NCI-H1092 (cell line): ENCODE measurements around the gene OSBPL2.

Source experiments
- DNase-seq: peaks from one replicate; lab custom pipeline; 2025; lab: John Stamatoyannopoulos, UW

Gene OSBPL2

DNA sequence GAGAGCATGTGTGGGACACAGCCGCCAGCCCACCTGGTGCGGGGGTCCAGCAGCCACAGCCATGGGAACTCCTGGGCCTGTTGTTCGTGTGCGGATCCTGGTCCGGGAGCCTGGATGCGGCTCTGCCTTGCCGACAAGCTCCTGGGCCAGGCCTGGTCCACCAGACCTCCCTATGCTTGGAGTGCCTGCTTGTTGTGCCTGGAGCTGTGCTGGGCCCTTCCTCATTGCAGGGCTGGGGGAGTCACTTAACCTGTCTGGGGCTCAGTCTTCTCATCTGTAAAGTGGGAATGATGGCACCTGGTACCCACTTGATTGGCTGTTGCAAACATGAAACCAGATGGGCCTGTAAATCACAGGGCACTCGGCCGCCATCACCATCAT lies 2.6 kb upstream of the OSBPL2 start:
- DNase-seq, result no peak

DNA sequence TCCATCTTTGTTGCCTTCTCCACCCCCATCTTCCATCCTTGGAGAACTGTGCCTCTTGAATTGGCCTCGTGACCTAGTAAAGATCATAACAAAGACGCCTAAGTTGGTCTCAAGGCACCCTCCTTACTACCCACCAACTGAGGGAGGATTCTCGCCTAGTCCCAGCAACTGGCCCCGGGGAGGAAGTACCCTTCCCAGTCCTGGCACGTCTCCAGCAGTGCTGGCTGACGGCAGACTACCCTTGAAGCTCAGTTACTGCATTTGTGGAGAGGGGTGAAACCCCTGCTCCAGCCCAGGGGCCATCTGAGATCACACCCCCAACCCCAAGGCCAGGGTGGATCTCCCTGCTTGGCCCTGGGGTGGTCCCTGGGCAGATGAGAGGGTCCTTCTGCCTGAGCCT lies 2.1 kb upstream of the OSBPL2 start:
- no peak for DNase-seq

DNA sequence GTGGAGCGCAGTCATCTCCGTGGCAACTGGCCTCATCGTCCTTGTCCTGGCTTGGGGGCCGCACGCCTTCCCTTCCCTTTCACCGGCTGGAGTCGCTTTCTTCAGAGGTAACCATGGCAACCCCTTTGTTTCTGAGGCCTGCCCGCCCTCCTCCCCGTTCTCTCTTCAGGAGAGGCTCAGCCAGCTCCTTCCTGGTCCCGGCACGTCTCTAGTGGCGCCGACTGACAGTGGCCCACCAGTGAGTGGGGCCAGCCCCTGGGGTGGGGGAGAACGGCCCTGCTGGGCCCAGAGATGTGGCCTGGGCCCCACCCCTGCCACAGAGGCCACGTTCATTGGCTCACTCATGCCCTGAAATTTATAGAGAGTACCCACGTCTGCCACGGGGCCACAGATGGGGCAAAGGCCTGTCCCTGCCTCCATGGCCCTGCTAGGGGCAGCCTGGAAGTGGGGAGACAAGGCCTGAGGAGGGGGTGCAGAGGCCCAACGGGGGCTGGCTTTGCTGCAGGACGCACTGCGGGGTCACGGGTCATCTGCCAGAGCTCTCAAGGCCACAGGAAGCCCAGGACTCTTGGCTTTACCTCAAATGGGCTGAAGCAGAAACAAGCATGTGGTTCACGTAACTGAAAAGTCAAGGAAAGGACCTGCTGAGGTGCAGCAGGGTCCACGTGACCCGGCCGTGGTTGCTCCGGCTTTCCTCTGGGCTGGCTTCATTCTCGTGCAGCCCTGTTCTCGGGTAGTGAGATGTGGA lies 1.4 kb upstream of the OSBPL2 start:
- peak; percentile 50 for DNase-seq

DNA sequence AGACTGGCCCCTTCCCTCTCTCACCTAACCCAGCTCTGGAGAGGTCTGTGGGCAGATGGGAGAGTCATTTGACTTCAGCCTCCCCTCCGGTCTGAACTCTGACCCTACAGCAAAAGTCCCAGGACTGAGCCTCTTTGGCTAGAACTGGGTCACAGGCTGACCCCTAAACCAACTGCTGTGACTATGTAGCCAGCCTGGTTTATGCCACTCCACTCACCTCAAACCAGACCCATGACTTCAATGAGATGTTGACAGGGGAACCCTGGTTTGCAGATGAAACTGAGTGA lies 864 bp upstream of the OSBPL2 start:
- DNase-seq, result no peak

DNA sequence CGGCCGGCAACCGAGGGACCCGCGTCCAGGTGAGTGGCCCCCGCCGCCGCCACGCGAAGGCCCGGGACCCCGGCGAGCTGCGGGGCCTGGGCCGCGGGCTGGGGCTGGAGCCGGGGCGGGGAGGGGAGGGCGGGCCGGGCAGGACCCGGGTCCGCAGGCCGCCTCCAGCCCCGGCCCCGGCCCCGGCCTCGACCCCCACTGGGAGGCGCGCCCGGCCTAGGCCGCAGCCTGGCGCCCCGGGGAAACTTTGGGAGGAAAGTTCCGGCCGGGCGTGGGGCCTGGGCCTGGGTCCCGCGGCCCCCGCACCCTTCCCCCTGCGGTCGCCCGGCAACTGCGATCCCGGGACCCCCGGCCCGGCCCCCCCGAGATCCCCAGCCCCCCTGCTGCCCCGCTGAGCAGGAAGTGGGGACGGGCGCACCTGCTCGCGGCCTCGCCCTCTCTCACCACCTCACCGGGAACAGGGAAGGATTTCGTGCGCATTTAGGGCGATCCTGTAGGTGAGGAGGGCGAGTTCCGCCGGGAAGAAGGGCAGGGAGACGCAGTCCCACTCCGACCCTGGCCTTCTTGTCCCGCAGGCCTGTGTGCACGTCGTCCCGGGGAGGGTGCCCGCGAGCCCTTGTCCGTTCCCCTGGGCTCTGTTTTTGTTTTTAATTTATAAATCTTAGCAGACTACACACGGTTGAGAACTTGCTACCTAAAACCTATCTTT lies 402 bp downstream of the OSBPL2 start:
- no peak for DNase-seq

DNA sequence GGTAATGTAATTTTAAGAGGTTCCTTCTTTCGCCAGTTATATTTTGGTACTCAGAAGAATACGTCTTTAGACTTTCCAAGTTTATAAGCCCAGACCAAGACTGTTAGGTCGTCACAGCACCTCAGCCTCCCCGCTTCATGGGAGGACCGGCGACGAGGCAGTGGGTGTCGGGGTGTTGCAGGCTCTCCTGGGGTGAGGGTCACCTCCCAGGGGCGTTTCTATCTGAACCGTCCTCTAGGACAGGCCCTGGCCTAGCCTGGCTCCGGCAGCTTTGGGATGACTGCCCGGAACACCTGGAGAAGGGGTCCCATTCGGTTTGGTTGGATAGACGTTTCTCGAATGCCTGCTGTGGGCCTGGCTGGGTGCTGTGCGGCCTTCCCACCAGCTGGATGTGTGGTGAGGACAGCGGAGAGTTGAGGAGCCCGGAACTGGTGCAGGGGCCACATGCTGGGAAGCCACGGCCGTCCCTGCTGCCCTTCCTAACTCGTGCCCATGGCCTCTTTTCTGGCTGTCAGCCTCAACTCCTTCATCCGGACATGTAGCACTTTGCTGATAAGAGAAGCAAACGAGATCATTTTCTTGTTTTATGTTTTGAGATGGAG lies 1.1 kb downstream of the OSBPL2 start:
- no peak for DNase-seq

DNA sequence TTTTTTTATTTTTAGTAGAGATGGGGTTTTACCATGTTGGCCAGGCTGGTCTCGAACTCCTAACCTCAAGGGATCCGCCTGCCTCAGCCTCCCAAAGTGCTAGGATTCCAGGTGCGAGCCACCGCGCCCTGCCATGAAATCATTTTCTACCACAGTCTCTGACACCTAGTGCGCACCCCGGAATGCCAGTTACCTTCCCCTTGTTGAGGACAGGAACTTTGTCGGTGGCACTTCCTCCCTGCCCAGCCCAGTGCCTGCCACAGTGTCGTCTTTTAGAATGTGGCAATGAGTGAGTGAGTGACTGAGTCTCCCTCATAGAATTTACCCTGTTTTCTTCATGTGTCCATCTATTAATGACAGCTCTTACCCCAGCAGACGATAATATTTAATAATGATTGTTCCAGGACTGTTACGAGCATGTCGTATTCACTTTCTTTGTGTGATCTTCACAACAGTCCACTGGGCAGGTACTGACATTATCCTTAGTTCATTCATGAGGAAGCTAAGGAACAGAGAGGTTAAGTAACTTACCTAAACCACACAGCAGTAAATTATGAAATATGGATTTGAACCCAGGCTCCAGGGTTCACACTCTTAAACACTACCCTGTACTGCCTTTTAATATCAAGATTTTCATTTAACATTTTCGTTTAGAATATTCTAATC lies 1.8 kb downstream of the OSBPL2 start:
- DNase-seq, result no peak

DNA sequence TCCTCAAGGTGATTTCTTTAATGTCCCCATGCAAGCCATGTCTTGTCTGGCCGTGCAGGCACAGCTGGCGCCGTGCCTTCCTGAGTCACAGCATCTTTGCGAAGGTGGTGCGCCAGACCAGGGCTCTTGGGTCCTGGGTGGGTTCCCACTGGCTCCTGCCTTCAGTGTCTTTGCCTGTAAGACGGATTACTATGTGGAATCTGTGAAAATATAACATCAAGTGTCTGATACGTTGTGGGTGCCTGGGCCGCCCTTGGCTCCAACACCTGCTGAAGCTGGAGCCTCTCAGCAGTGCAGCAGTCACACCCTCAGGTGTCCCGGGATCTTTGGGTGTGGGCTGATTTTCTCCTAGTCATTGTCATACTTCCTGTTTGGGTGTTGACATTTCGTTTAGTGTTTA lies 3.2 kb downstream of the OSBPL2 start:
- DNase-seq, result no peak

DNA sequence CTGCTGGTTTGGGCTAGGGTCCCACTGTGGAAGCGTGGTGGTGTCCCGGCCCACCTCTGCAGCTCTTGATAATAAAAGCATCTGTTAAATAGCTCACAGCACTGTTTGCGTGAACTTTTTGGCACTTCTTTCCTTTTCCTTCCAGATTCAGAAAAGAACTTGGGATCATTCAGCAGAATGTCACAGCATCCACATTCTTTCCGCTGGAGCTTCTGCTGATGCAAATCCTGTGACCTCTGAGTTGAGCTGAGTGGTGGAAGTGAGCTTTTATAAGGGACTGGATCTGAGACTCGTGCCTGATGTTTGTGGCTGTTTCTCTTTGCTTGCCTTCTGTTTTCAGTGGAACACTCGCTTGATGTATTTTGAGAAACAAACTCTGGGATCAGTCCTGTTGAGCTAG lies 3.9 kb downstream of the OSBPL2 start:
- DNase-seq, result no peak

DNA sequence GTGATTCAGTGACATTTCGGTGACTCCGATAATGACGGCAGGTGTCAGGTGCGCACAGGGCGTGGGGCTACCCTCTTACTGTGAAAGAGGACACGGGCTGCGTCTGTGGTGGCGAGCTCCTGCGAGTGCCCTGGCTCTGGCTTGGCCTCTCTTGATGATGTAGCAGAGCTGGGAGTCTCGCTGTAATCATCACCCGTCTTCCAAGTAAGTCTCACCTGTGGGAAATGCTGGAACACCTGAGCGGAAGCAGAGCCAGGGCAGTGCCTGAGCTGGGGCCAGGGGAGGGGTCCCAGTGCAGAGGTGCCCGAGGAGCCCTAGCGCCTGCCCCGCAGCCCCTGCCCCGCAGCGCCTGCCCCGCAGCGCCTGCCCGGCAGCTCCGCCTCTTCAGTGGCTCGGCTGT lies 4.8 kb downstream of the OSBPL2 start:
- DNase-seq, result no peak

DNA sequence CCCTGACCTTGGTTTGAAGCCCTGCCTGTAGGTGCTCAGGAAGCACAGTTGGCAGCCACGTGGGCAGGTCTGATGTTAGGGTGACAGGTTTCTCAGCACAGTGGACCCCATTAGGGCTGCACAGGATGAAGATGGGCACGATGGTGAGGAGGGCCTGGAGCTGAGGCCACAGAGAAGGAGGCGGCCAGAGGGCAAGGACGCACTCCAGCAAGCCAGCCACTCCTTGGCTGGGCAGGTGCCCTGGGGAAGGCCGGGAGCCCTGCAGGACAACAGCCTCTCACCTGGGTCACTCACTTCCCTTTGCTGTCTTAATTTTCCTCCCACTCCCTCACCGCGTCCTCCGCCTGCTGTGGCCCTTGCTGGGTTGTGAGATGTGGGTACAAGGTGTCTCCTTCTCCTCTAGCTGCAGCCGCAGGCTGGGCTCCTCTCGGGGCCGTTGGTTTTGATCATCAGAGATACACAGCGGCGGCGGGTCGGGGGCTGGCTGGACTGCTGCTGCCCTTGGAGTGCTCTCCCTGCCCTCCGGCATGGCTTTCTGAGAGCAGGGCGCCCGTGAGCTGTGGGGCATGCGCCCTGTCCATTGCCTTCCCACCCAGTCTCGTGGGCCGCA lies 5.7 kb downstream of the OSBPL2 start:
- no peak for DNase-seq

DNA sequence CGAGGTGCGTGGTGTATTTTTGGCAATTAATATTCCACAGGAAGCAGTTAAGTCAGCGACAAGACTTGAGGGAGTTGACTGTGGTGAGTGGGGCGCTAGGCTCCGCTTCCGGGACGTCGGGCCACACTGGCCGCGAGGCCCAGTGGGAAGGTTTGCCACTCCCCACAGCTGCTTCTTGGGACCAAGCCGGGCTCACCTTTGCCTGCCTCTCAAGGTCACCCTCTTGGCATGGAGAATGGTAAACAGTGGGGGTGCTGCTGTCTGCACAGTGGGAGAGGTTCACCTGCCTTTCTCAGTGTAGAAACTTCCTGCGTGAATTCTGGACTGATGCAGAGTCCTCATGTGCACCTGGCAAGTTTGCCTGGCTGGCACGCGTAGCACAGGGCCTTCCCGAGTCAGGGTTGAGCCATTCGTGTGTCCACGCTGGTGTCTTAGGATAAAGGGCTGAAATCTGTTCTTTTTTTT lies 6.4 kb downstream of the OSBPL2 start:
- DNase-seq, result no peak

DNA sequence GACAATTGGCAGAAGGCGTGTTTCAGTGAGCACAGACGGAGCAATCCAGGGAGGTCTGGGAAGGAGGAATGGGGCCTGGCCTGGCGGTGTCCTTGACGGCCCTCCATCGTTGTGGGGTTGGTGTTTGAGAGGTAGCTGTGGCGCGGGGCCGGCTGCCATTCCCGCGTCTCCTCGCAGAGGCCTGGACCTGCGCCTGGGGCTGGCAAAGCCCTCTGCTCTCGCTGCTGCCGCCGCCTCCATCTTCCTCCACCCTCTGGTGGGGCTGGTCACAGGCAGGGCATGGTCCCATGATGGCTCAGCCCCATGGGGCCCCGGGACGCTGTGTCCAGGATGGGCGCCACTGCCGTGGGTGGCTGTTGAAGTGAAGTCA lies 7.6 kb downstream of the OSBPL2 start:
- DNase-seq, result no peak

DNA sequence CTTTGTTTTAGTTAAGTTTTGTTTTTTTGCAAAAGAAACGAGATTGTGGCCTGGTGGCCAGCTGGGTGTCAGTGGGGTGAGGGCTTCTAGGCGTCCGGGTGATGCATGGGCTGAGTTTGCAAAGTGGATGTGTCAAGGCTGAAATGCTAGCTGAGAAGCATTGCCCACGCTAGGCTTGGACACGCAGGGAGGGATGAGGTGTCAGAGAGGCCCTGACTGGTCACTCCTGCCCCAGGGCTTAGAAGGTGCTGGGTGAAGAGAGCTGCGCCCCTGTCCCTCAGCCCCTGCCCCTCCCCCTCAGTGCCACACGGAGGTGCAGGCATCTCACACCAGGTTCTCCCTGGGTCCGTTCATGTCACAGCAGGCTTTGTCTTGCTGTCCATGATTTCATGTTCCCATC lies 8.1 kb downstream of the OSBPL2 start:
- no peak for DNase-seq

DNA sequence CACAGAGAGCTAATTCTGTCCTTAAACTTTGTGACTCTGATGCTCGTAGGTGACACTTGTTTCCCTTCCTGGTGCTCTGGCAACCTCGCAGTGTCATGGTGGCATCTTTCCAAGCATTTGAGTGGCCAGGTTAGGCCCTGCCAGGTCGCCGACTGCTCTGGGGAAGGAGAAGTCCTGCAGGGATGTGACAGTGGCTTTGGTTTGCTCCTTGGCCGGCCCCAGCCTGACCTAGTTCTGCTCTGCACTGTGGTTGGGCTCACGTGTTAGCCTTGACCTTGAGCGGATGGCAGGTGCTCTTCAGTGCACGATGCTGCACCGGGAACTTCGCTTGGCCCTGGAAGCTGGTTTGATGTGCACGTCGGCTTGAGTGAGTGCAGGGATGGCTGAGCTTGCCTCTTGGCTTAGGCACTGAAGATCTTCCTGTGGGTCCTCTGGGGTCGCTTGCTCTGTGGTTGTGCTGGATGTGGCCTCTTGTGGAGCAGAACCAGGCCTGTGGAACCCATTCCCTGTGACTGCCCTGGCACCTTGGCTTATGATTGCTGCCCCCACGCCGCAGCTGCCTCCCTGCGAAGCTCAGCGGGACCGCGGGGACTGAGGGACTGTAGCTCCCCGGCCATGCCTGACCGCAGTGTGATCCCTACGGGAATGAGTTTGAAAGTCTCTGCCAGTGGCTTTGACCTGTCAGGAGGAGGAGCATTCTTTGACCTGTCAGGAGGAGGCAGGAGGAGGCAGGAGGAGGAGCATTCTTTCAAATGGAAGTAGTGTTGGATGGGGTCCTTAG lies 8.7 kb downstream of the OSBPL2 start:
- no peak for DNase-seq

DNA sequence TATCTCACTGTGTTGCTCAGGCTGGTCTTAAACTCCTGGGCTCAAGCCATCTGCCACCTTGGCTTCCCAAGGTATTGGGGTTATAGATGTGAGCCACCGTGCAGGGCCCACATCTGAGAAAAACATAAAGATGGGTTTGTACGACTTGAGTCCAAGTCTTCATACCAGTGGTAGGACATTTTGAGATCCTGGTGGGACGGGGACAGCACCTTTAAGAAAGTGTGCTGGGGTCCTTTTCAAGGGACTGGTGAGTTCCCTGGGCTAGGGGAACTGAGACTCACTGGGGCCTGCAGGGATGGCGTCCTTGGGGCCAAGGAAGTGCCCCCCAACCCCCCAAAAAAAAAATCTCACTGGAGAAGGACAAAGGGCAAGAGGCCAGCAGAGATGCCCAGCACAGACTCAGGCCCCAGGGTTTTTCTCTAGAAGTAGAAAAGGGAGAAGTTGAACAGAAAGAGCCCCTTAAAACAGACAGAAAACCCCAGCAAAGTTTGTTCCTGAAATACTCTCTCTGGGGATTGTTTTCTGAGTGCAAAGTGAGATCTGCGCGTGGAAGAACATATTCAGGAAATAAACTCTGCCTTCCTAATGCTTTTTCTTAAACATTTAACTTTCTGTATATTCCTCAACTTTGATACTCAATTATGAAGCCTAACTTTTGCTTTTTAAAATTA lies 10.7 kb downstream of the OSBPL2 start:
- no peak for DNase-seq

DNA sequence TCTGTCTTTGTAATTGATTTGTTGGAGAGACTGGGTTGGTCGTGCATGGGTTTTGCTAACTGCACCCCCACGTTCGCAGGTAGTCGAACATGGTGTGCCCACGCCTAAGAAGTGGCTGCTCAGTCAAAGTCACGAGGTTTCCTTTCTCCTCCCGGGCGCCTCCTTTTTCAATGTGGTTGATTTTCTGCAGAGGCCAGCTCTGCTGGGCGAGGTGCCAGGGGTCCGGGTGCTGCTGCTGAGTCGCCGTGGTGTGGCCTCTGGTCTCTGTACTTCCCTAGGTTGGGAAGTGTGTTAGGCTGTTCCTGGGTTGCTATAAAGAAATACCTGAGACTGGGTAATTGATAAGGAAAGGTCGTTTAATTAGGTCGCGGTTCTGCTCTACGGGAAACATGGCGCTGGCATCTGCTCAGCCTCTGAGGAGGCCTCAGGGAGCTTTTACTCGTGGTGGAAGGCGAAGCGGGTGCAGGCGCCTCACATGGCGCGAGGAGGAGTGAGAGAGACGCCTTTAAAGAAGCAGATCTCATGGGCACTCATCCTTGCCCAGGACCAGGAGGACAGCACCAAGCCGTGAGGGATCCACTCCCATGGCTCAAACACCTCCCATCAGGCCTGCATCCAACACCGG lies 14.1 kb downstream of the OSBPL2 start:
- DNase-seq, result no peak

DNA sequence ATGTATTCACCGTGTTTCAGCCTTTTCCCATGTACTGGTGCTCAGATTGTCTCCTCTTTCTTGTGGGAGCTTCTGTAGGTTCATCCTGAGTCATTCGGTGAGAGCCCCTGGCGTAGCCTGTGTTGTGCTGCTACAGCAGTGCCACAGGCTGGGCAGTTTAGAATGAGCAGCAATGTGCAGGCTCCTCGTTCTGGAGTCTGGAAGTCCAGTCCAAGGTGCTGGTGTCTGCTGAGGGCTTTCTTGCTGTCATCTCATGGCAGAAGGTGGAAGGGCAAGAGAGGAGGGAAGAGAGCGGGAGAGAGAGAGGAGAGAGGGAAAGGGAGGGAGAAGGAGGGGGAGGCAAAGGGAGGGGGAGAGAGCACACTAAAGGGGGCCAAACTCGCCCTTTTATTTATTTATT lies 15.1 kb downstream of the OSBPL2 start:
- no peak for DNase-seq

DNA sequence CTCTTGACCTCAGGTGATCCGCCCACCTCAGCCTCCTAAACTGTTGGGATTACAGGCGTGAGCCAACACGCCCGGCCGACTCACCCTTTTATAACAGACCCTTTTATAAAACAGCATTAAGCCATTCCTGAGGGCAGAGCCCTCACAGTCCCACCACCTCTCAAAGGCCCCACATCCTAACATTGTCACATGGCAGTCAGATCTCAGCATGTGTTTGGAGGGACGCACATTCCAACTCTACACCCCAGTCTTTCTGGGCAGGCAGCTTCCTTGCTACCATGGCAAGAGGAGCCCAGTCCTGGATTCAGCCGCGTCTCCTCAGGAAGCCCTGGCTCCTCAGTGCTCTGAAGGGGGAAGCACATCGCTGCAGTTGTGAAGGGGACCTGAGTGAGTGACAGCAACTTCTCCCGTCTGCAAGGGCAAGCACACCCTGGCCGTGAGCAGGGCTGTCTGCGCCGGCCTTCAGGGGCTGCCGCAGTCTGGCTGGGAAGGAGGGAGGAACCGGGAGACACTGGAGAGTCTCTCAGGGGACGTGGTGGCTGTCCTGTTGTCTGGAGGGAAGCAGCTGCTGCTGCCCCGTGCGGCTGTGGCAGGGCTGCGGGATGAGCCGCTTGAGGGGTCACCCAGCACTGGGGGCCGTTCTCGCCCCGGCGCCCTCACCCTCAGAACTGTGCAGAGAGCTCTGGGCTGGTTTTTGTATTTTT lies 15.9 kb downstream of the OSBPL2 start:
- DNase-seq, result no peak

DNA sequence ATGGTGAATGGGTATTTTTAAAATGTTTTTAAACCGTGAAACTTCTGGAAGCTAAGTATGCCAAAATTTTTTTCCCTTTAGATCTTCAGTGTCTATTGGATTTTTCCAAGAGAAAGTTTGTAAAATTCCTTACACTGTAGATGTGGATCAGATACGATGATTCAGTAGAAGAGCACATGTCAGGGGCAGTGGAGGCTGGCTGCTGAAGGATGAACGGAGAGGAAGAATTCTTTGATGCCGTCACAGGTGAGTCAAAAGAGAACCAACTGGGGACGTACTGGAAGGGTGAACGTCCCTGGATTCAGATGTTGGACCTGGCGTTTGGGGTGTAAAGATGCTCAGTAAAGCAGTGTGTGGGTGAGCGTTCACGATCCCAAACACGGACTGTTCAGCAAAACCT lies 17.7 kb downstream of the OSBPL2 start:
- DNase-seq, result no peak
